A549 (cell line): ENCODE measurements around the gene PLPP3. TPM values are rescaled to one million over a fixed set of nuclear protein-coding genes. Genes with fewer than 3 reads are reported as not detected.

Experiments used
- ATAC-seq, 2 experiments: fragments of 200-7000 bp in 1 of 2; fragments of >200 bp in 1 of 2; cut with Nextera tagmentation in 1 of 2; cut with Tn5 transposase in 1 of 2; 3 replicates each; pipeline versions ENCODE4 v1.8.0 to v1.9.1; 2018 to 2020; ENCODE audit warnings: mild to moderate bottlenecking in 1 of 2, moderate library complexity in 1 of 2
- CTCF ChIA-PET: fragments of 300-600 bp; sonication (Branson Sonifier 250); formaldehyde crosslinking; extraction: SDS; loops from one replicate; lab custom pipeline; 2021; ENCODE audit warnings: antibody characterized with exemption, inconsistent platforms; lab: Yijun Ruan, JAX
- POLR2A ChIA-PET: fragments of 350-600 bp; formaldehyde crosslinking; extraction: SDS; loops from one replicate; lab custom pipeline; 2021; ENCODE audit warnings: antibody characterized with exemption, inconsistent platforms; lab: Yijun Ruan, JAX
- DNase-seq, 2 experiments: peaks; one replicate each; pipeline versions ENCODE4 v3.0.0 to v3.0.0-alpha.2; 2011 to 2016; ENCODE audit warnings: low read depth in 1 of 2, low spot score in 1 of 2
- FAIRE-seq: peaks from 2 replicates; lab custom pipeline; 2011; peaks lifted over from hg19 to GRCh38; lab: Jason Lieb, UNC
- H3K27ac ChIP-seq, 2 experiments: fragments of >200 bp; sonication (Bioruptor Twin); formaldehyde crosslinking; 3 replicates each; pipeline ENCODE4 v1.5.1; 2016 to 2017
- H3K4me1 ChIP-seq: fragments of >200 bp; sonication (Bioruptor Twin); formaldehyde crosslinking; 3 replicates; pipeline ENCODE4 v1.6.1; 2016
- H3K4me2 ChIP-seq: fragments of >200 bp; sonication (Bioruptor Twin); formaldehyde crosslinking; 3 replicates; pipeline ENCODE4 v1.6.1; 2016
- H3K4me3 ChIP-seq: fragments of >200 bp; sonication (Bioruptor Twin); formaldehyde crosslinking; 3 replicates; pipeline ENCODE4 v1.5.1; 2016
- H3K9me3 ChIP-seq: fragments of >200 bp; sonication (Bioruptor Twin); formaldehyde crosslinking; 3 replicates; pipeline ENCODE4 v1.6.1; 2016
- CBX2 ChIP-seq: fragments of 200-600 bp; sonication (generic); IDR thresholded peaks from 2 replicates; pipeline ENCODE4 v1.6.1; 2016; ENCODE audit warnings: low read depth, mild to moderate bottlenecking, borderline replicate concordance
- CEBPB ChIP-seq, 2 experiments: fragments of >200 bp in 1 of 2; sonication (Bioruptor Twin) in 1 of 2; formaldehyde crosslinking in 1 of 2; IDR thresholded peaks; 2 replicates each; pipeline ENCODE4 v1.6.1; 2012 to 2016
- EHF ChIP-seq: fragments of 250-450 bp; sonication (Bioruptor Pico); IDR thresholded peaks from 2 replicates; pipeline ENCODE4 v1.5.0; 2020; ENCODE audit warnings: mild to moderate bottlenecking
- EP300 ChIP-seq, 2 experiments: fragments of >200 bp; sonication (Bioruptor Twin); formaldehyde crosslinking; IDR thresholded peaks; 2 replicates in 1 of 2; 3 replicates in 1 of 2; pipeline ENCODE4 v1.6.1; 2016 to 2017
- ESRRA ChIP-seq: fragments of 150-350 bp; IDR thresholded peaks from 2 replicates; pipeline ENCODE4 v1.6.1; 2014; ENCODE audit warnings: mild to moderate bottlenecking, low read length, borderline replicate concordance
- FOSB ChIP-seq: fragments of 250-450 bp; sonication (Bioruptor Pico); IDR thresholded peaks from 2 replicates; pipeline ENCODE4 v1.5.0; 2020; ENCODE audit warnings: mild to moderate bottlenecking, moderate library complexity
- FOSL2 ChIP-seq, 2 experiments: fragments of 450-650 bp in 1 of 2; fragments of >200 bp in 1 of 2; sonication (Bioruptor Twin) in 1 of 2; formaldehyde crosslinking; IDR thresholded peaks; 2 replicates each; pipeline versions ENCODE4 v1.5.0 to v1.6.1; 2016 to 2020; ENCODE audit warnings: mild to moderate bottlenecking in 1 of 2, moderate library complexity in 1 of 2
- HDAC2 ChIP-seq: fragments of 200-600 bp; sonication (generic); IDR thresholded peaks from 2 replicates; pipeline ENCODE4 v1.6.1; 2016
- HEYL ChIP-seq: fragments of 250-450 bp; sonication (Bioruptor Pico); IDR thresholded peaks from 2 replicates; pipeline ENCODE4 v1.8.0; 2021; ENCODE audit warnings: mild to moderate bottlenecking, moderate library complexity
- HOXB13 ChIP-seq: fragments of 250-450 bp; sonication (Bioruptor Pico); IDR thresholded peaks from 2 replicates; pipeline ENCODE4 v1.5.0; 2020; ENCODE audit warnings: low read depth, mild to moderate bottlenecking, moderate library complexity
- JUNB ChIP-seq: fragments of >200 bp; sonication (Bioruptor Twin); formaldehyde crosslinking; IDR thresholded peaks from 2 replicates; pipeline ENCODE4 v1.6.1; 2016
- KDM1A ChIP-seq: fragments of 200-600 bp; sonication (generic); IDR thresholded peaks from 2 replicates; pipeline ENCODE4 v1.6.1; 2016; ENCODE audit warnings: low read depth, mild to moderate bottlenecking
- KDM5A ChIP-seq: fragments of 200-600 bp; sonication (generic); IDR thresholded peaks from 2 replicates; pipeline ENCODE4 v1.6.1; 2016; ENCODE audit warnings: antibody characterized with exemption, mild to moderate bottlenecking
- MAFK ChIP-seq: fragments of 450-650 bp; IDR thresholded peaks from 2 replicates; pipeline ENCODE4 v1.6.1; 2014; ENCODE audit not compliant: partially characterized antibody
- NFE2L2 ChIP-seq: fragments of 150-350 bp; conservative IDR thresholded peaks from 2 replicates; pipeline ENCODE4 v1.6.1; 2014; ENCODE audit warnings: low read length
- PHF8 ChIP-seq: fragments of 200-600 bp; sonication (generic); IDR thresholded peaks from 2 replicates; pipeline ENCODE4 v1.6.1; 2016; ENCODE audit warnings: low read depth, mild to moderate bottlenecking, antibody characterized with exemption, moderate library complexity, borderline replicate concordance
- POLR2A ChIP-seq: IDR thresholded peaks from 2 replicates; pipeline ENCODE4 v1.6.1; 2012; ENCODE audit warnings: mild to moderate bottlenecking, low read length
- POLR2AphosphoS2 ChIP-seq: conservative IDR thresholded peaks from 2 replicates; pipeline ENCODE4 v1.6.1; 2012; ENCODE audit warnings: low read length, improper control_type of control experiment, inconsistent platforms
- RCOR1 ChIP-seq: fragments of 150-350 bp; IDR thresholded peaks from 2 replicates; pipeline ENCODE4 v1.6.1; 2014; ENCODE audit warnings: antibody characterized with exemption, low read length, low read depth
- RFX5 ChIP-seq: fragments of 450-650 bp; IDR thresholded peaks from 2 replicates; pipeline ENCODE4 v1.7.1; 2014; ENCODE audit warnings: antibody characterized with exemption, mild to moderate bottlenecking, moderate library complexity
- RNF2 ChIP-seq: fragments of 200-600 bp; sonication (generic); IDR thresholded peaks from 2 replicates; pipeline ENCODE4 v1.6.1; 2016; ENCODE audit warnings: low read depth, mild to moderate bottlenecking, antibody characterized with exemption, moderate library complexity, borderline replicate concordance
- ZFP36 ChIP-seq: fragments of 450-650 bp; IDR thresholded peaks from 2 replicates; pipeline ENCODE4 v1.6.1; 2014; ENCODE audit warnings: borderline replicate concordance; ENCODE audit not compliant: partially characterized antibody
- ZSCAN20 ChIP-seq: fragments of 250-450 bp; sonication (Bioruptor Pico); IDR thresholded peaks from 2 replicates; pipeline ENCODE4 v1.8.0; 2022; ENCODE audit warnings: mild to moderate bottlenecking, moderate library complexity
- WGBS: methylation state at CpG from one replicate; pipeline ENCODE4 v1.1.6; 2017; ENCODE audit errors: missing lambda C conversion rate; 5-methylcytosine and 5-hydroxymethylcytosine counted together
- polyA plus RNA-seq, 4 experiments: library from polyadenylated mRNA; depleted of rRNA in 3 of 4; stranded (reverse); fragments of >200 nt; fragmentation: RNase III in 1 of 4; extraction: RNeasy Plus Mini Kit Qiagen cat#74134 plus additional on column Dnase treatment in 1 of 4; gene quantifications; 2 replicates in 3 of 4; 3 replicates in 1 of 4; pipeline ENCODE4 v1.2.3, GENCODE V29; 2011 to 2017
- TF ChIP-seq, protein P1 (sequence below): fragments of >200 bp; sonication (Bioruptor Twin); formaldehyde crosslinking; IDR thresholded peaks from 2 replicates; pipeline ENCODE4 v1.6.1; 2016
- TF ChIP-seq, protein P2 (sequence below): fragments of 450-650 bp; IDR thresholded peaks from 2 replicates; pipeline ENCODE4 v1.6.1; 2014; ENCODE audit warnings: antibody characterized with exemption
- TF ChIP-seq, protein P3 (sequence below): fragments of 150-350 bp; IDR thresholded peaks from 2 replicates; pipeline ENCODE4 v1.6.1; 2014; ENCODE audit warnings: low read depth, mild to moderate bottlenecking, low read length
- TF ChIP-seq, protein P4 (sequence below): IDR thresholded peaks from 2 replicates; pipeline ENCODE4 v1.6.1; 2012; ENCODE audit warnings: low read depth, borderline replicate concordance
- TF ChIP-seq, protein P5 (sequence below): fragments of >200 bp; sonication (Bioruptor Twin); formaldehyde crosslinking; IDR thresholded peaks from 3 replicates; pipeline ENCODE4 v1.5.1; 2016

The PLPP3 gene
- polyA plus RNA-seq, 2 of the 4 experiments (the other 2 are of a cell fraction), result 23.6 to 25.6 TPM

DNA sequence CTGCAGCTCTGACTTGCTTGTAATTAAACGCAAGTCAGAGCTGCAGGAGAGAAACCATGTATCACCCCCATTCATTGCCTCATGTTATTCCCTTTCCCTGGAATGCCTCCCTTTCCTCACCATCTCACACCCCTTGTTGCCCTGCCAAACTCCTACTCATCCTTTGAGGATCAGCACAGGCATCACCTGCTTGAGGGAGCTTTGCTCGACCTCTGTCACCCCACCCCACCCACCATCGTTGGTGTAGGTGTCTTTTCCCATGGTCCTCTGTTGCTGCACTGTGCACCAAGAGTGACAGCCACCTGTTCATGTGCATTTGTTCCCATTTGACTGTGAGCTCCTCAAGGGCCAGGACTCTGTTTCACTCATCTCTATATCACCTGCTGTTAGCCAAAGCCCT lies 117.2 kb downstream of the PLPP3 start:
- Histone ChIP-seq H3K4me1 (peaks cover 2% of the 10 kb centered on the region), H3K9me3 (no peaks in the 10 kb centered on the region), H3K4me2 (no peak overlapping the region), H3K4me3 (no peak overlapping the region), H3K27ac (no peak overlapping the region)
- ATAC-seq (no peak), DNase-seq (no peak), FAIRE-seq (no peak)
- WGBS, result 34% methylated on average over 3 of the region's 3 CpGs
- ChIA-PET POLR2A (no interaction called here), CTCF (no interaction called here)
- no peak for TF ChIP-seq RFX5
- no peak for TF ChIP-seq RCOR1
- TF ChIP-seq, protein P1, sequence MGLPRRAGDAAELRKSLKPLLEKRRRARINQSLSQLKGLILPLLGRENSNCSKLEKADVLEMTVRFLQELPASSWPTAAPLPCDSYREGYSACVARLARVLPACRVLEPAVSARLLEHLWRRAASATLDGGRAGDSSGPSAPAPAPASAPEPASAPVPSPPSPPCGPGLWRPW, result no peak
- no peak for TF ChIP-seq POLR2AphosphoS2
- TF ChIP-seq CBX2, result no peak
- TF ChIP-seq, protein P2, sequence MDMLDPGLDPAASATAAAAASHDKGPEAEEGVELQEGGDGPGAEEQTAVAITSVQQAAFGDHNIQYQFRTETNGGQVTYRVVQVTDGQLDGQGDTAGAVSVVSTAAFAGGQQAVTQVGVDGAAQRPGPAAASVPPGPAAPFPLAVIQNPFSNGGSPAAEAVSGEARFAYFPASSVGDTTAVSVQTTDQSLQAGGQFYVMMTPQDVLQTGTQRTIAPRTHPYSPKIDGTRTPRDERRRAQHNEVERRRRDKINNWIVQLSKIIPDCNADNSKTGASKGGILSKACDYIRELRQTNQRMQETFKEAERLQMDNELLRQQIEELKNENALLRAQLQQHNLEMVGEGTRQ, result no peak
- TF ChIP-seq CEBPB (IDR thresholded peaks at IDR 0.05), result no peak
- TF ChIP-seq ZFP36, result no peak
- TF ChIP-seq KDM5A, result no peak
- no peak for TF ChIP-seq ESRRA
- TF ChIP-seq PHF8, result no peak
- no peak for TF ChIP-seq HOXB13 (CRISPR knock-in tag)
- TF ChIP-seq NFE2L2, result no peak
- TF ChIP-seq, protein P3, sequence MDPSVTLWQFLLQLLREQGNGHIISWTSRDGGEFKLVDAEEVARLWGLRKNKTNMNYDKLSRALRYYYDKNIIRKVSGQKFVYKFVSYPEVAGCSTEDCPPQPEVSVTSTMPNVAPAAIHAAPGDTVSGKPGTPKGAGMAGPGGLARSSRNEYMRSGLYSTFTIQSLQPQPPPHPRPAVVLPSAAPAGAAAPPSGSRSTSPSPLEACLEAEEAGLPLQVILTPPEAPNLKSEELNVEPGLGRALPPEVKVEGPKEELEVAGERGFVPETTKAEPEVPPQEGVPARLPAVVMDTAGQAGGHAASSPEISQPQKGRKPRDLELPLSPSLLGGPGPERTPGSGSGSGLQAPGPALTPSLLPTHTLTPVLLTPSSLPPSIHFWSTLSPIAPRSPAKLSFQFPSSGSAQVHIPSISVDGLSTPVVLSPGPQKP, result no peak

DNA sequence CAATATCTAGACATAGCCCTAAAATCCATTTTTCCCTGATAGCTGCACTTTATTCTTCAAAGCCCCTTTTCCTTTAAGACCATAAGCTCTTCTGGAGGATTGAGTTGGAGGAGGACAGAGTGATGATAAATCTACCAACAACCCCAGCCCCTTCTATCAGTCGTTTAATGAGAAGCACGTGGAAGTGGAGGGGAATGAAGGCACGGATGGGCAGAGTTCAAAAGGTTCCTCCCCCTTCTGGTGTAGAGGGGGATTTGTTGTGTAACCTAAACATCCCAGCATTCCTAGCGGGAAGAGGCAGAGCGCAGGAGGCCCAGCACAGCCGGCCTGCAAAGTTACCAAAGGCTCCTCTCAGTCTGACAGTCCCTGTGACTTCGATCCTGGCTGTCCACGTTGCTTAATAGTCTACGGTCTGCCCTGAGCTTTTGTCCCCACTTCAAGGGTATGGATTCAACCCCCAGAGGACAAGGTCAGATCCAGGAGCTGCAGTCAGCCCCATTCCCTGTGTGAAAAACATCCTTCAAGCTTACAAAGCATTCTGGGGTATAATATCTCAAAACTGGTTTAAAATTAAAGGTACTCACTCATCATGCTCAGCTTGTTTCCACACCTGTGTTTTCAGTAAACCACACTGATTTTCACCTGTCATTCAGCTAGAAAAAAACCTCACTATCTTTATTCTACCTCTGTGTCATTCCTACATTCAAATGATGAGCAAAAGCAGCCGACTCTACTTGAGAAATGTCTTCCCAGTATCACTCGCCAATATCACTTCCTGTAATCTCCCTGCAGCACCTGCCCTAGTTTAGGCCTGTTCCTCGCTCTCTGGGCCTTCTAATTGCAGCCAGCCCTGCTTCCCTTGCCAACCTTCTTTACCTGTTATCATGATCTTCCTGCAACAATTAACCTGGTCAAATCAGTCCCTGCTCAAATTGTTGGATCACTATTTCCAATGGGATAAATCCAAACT lies 117.9 kb downstream of the PLPP3 start:
- 81% methylated on average over 12 of the region's 12 CpGs for WGBS
- ATAC-seq (no peak), FAIRE-seq (no peak), DNase-seq (no peak)
- Histone ChIP-seq H3K4me3 (no peak overlapping the region), H3K9me3 (no peaks in the 10 kb centered on the region), H3K4me2 (no peak overlapping the region), H3K4me1 (peaks cover 10% of the 10 kb centered on the region), H3K27ac (no peak overlapping the region)
- TF ChIP-seq MAFK (no peak), ZSCAN20 (CRISPR knock-in tag) (no peak), KDM1A (no peak), JUNB (no peak), RFX5 (no peak), HOXB13 (CRISPR knock-in tag) (no peak), HDAC2 (no peak), EP300 (IDR thresholded peaks at IDR 0.05) (no peak), FOSL2 (IDR thresholded peaks at IDR 0.05) (no peak), FOSL2 (CRISPR knock-in tag; IDR thresholded peaks at IDR 0.05) (no peak), HEYL (CRISPR knock-in tag) (no peak), PHF8 (no peak), POLR2A (no peak), FOSB (no peak), RNF2 (no peak), EHF (CRISPR knock-in tag) (no peak)
- TF ChIP-seq, protein P4, sequence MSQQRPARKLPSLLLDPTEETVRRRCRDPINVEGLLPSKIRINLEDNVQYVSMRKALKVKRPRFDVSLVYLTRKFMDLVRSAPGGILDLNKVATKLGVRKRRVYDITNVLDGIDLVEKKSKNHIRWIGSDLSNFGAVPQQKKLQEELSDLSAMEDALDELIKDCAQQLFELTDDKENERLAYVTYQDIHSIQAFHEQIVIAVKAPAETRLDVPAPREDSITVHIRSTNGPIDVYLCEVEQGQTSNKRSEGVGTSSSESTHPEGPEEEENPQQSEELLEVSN, result no peak
- TF ChIP-seq, protein P5, sequence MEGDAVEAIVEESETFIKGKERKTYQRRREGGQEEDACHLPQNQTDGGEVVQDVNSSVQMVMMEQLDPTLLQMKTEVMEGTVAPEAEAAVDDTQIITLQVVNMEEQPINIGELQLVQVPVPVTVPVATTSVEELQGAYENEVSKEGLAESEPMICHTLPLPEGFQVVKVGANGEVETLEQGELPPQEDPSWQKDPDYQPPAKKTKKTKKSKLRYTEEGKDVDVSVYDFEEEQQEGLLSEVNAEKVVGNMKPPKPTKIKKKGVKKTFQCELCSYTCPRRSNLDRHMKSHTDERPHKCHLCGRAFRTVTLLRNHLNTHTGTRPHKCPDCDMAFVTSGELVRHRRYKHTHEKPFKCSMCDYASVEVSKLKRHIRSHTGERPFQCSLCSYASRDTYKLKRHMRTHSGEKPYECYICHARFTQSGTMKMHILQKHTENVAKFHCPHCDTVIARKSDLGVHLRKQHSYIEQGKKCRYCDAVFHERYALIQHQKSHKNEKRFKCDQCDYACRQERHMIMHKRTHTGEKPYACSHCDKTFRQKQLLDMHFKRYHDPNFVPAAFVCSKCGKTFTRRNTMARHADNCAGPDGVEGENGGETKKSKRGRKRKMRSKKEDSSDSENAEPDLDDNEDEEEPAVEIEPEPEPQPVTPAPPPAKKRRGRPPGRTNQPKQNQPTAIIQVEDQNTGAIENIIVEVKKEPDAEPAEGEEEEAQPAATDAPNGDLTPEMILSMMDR, result no peak
- TF ChIP-seq, protein P3, result no peak
- POLR2A ChIA-PET, result no interaction called here
- CTCF ChIA-PET, result no interaction called here
